ENCODE data around the gene FAM221B. TPM values are rescaled to one million over a fixed set of nuclear protein-coding genes. Genes with fewer than 3 reads are reported as not detected.

FAM221B gene
- total and polyA plus RNA-seq, 2 experiments from 2014 or later, result 0.47 TPM; not detected in 1

DNA sequence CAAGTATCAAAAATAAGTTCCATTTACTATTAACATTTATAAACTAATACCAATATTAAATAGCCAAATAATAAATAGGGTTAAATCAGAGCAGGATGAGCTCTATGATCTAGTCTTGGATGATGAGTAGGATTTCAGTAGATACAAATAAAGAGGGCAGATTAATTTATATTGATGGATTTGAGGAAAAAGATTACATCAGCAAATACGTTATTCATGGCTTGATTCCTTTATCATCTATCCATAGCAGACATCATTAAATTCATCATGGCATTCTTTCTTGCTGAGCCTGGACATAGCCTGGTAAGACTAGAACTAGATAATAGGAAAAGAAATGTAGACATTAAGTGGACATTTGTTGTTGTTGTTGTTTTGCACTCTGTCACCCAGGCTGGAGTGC, 61.1 kb downstream of the FAM221B start:
- Histone ChIP-seq H3K79me2 (replicated peaks; ENCODE audit: insufficient read depth) (peaks cover 24% of the 10 kb centered on the region), H3F3A (replicated peaks; ENCODE audit: low read depth) (no peaks in the 10 kb centered on the region), H3K36me3 (ENCODE audit: insufficient read depth) (no peaks in the 10 kb centered on the region), H4K20me1 (replicated peaks; ENCODE audit: insufficient read depth) (peaks cover 3% of the 10 kb centered on the region; the same call in 1 of the 2 replicates), H3K4me3 (no peak overlapping the region), H3K4me2 (no peak overlapping the region), H3K27ac (ENCODE audit: low read depth) (no peak overlapping the region), H3K9me2 (ENCODE audit: insufficient read depth) (no peaks in the 10 kb centered on the region), H3K4me1 (ENCODE audit: insufficient read depth) (no peaks in the 10 kb centered on the region; the same call in 1 of the 2 replicates), H2AFZ (no peak overlapping the region), H3K27me3 (ENCODE audit: insufficient read depth) (no peaks in the 10 kb centered on the region)
- no peaks in the 10 kb centered on the region for H3K27me3 Mint-ChIP-seq (ENCODE audit: insufficient read depth, low read depth, poor library complexity)
- no peaks in the 10 kb centered on the region for H3K9me3 Mint-ChIP-seq
- TF ChIP-seq EZH2phosphoT487 (IDR thresholded peaks at IDR 0.05; ENCODE audit: unreplicated experiment) (no peak), STAT1 (IDR thresholded peaks at IDR 0.05; ENCODE audit: unreplicated experiment) (no peak), JUNB (IDR thresholded peaks at IDR 0.05; ENCODE audit: unreplicated experiment) (no peak)
- TF ChIP-seq, protein P1, sequence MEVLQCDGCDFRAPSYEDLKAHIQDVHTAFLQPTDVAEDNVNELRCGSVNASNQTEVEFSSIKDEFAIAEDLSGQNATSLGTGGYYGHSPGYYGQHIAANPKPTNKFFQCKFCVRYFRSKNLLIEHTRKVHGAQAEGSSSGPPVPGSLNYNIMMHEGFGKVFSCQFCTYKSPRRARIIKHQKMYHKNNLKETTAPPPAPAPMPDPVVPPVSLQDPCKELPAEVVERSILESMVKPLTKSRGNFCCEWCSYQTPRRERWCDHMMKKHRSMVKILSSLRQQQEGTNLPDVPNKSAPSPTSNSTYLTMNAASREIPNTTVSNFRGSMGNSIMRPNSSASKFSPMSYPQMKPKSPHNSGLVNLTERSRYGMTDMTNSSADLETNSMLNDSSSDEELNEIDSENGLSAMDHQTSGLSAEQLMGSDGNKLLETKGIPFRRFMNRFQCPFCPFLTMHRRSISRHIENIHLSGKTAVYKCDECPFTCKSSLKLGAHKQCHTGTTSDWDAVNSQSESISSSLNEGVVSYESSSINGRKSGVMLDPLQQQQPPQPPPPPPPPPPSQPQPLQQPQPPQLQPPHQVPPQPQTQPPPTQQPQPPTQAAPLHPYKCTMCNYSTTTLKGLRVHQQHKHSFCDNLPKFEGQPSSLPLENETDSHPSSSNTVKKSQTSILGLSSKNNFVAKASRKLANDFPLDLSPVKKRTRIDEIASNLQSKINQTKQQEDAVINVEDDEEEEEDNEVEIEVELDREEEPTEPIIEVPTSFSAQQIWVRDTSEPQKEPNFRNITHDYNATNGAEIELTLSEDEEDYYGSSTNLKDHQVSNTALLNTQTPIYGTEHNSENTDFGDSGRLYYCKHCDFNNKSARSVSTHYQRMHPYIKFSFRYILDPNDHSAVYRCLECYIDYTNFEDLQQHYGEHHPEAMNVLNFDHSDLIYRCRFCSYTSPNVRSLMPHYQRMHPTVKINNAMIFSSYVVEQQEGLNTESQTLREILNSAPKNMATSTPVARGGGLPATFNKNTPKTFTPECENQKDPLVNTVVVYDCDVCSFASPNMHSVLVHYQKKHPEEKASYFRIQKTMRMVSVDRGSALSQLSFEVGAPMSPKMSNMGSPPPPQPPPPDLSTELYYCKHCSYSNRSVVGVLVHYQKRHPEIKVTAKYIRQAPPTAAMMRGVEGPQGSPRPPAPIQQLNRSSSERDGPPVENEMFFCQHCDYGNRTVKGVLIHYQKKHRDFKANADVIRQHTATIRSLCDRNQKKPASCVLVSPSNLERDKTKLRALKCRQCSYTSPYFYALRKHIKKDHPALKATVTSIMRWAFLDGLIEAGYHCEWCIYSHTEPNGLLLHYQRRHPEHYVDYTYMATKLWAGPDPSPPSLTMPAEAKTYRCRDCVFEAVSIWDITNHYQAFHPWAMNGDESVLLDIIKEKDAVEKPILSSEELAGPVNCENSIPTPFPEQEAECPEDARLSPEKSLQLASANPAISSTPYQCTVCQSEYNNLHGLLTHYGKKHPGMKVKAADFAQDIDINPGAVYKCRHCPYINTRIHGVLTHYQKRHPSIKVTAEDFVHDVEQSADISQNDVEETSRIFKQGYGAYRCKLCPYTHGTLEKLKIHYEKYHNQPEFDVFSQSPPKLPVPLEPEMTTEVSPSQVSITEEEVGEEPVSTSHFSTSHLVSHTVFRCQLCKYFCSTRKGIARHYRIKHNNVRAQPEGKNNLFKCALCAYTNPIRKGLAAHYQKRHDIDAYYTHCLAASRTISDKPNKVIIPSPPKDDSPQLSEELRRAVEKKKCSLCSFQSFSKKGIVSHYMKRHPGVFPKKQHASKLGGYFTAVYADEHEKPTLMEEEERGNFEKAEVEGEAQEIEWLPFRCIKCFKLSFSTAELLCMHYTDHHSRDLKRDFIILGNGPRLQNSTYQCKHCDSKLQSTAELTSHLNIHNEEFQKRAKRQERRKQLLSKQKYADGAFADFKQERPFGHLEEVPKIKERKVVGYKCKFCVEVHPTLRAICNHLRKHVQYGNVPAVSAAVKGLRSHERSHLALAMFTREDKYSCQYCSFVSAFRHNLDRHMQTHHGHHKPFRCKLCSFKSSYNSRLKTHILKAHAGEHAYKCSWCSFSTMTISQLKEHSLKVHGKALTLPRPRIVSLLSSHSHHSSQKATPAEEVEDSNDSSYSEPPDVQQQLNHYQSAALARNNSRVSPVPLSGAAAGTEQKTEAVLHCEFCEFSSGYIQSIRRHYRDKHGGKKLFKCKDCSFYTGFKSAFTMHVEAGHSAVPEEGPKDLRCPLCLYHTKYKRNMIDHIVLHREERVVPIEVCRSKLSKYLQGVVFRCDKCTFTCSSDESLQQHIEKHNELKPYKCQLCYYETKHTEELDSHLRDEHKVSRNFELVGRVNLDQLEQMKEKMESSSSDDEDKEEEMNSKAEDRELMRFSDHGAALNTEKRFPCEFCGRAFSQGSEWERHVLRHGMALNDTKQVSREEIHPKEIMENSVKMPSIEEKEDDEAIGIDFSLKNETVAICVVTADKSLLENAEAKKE (CRISPR knock-in tag; IDR thresholded peaks at IDR 0.05), result no peak
- TF ChIP-seq, protein P2, sequence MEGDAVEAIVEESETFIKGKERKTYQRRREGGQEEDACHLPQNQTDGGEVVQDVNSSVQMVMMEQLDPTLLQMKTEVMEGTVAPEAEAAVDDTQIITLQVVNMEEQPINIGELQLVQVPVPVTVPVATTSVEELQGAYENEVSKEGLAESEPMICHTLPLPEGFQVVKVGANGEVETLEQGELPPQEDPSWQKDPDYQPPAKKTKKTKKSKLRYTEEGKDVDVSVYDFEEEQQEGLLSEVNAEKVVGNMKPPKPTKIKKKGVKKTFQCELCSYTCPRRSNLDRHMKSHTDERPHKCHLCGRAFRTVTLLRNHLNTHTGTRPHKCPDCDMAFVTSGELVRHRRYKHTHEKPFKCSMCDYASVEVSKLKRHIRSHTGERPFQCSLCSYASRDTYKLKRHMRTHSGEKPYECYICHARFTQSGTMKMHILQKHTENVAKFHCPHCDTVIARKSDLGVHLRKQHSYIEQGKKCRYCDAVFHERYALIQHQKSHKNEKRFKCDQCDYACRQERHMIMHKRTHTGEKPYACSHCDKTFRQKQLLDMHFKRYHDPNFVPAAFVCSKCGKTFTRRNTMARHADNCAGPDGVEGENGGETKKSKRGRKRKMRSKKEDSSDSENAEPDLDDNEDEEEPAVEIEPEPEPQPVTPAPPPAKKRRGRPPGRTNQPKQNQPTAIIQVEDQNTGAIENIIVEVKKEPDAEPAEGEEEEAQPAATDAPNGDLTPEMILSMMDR (conservative IDR thresholded peaks at IDR 0.05; ENCODE audit: low read depth in 2 of 2), result no peak
- H3K4me3 Mint-ChIP-seq, result no peak overlapping the region
- ATAC-seq (no peak), DNase-seq (ENCODE audit: low spot score) (no peak)
- H3K4me1 Mint-ChIP-seq, result peaks cover 7% of the 10 kb centered on the region; the same call in 1 of the 3 replicates
- H3K36me3 Mint-ChIP-seq (ENCODE audit: low read depth), result no peaks in the 10 kb centered on the region
- no peak overlapping the region for H3K27ac Mint-ChIP-seq

Data from GM23338 (cell line).